HCT116 (cell line): ENCODE results near the gene ATP8A1. TPM values are rescaled to one million over a fixed set of nuclear protein-coding genes. Genes with fewer than 3 reads are reported as not detected.

ENCODE experiments used
- ATAC-seq: fragments of 200-7000 bp; cut with Tn5 transposase; 2 replicates; pipeline ENCODE4 v1.9.1; 2020; ENCODE audit warnings: mild to moderate bottlenecking, moderate library complexity
- BruUV-seq: library from RNA; stranded (reverse); fragments of 400-500 nt; replicated peaks from 2 replicates; lab custom pipeline; 2021; lab: Mats Ljungman, UMichigan
- CTCF ChIA-PET: fragments of 300-600 bp; sonication (Branson Sonifier 250); formaldehyde crosslinking; loops from one replicate; lab custom pipeline; 2021; ENCODE audit warnings: antibody characterized with exemption; lab: Charles Lee
- POLR2A ChIA-PET: fragments of 300-600, 350-600 bp; sonication (Branson Sonifier 250); formaldehyde crosslinking; loops from one replicate; lab custom pipeline; 2021; ENCODE audit warnings: antibody characterized with exemption; lab: Charles Lee
- RAD21 ChIA-PET, 2 experiments: fragments of 300-600 bp; sonication (Branson Sonifier 250); formaldehyde crosslinking; loops; one replicate each; lab custom pipeline; 2023; ENCODE audit warnings: low total read pairs in 2 of 2; ENCODE audit not compliant: uncharacterized antibody in 2 of 2, unreplicated experiment in 2 of 2, low non-redundant PET in 1 of 2; lab: Charles Lee
- DNase-seq: peaks from one replicate; pipeline ENCODE4 v3.0.0-alpha.2; 2010; ENCODE audit warnings: low read depth, low spot score
- H2AFZ ChIP-seq: fragments of 200-600 bp; shearing (Covaris generic), sonication (generic); 2 replicates; pipeline ENCODE4 v1.6.1; 2017; ENCODE audit warnings: low read depth, mixed run types, mixed read lengths, antibody characterized with exemption, low read length; ENCODE audit not compliant: poor library complexity, severe bottlenecking
- H3K27ac ChIP-seq: 2 replicates; pipeline ENCODE4 v1.5.1; 2012; ENCODE audit warnings: low read depth, low read length
- H3K27me3 ChIP-seq: fragments of 200-600 bp; sonication (generic); 2 replicates; pipeline ENCODE4 v1.6.1; 2016; ENCODE audit warnings: mixed run types, low read length, mixed read lengths; ENCODE audit not compliant: insufficient read depth
- H3K36me3 ChIP-seq, 2 experiments: fragments of 200-500 bp in 1 of 2; fragments of 200-600 bp in 1 of 2; sonication (Bioruptor generic) in 1 of 2; sonication (generic) in 1 of 2; 2 replicates each; pipeline versions ENCODE4 v1.5.1 to v1.6.1; 2014 to 2016; ENCODE audit warnings: low read length in 2 of 2, inconsistent platforms in 1 of 2, mixed read lengths in 1 of 2, mixed run types in 1 of 2; ENCODE audit not compliant: insufficient read depth in 2 of 2, control insufficient read depth in 1 of 2
- H3K4me1 ChIP-seq, 2 experiments: fragments of 200-600 bp in 1 of 2; sonication (generic) in 1 of 2; 2 replicates each; pipeline versions ENCODE4 v1.5.1 to v1.6.1; 2012 to 2017; ENCODE audit warnings: low read length in 2 of 2, inconsistent platforms in 1 of 2, mild to moderate bottlenecking in 1 of 2, mixed read lengths in 1 of 2, mixed run types in 1 of 2, moderate library complexity in 1 of 2; ENCODE audit not compliant: insufficient read depth in 2 of 2, control insufficient read depth in 1 of 2
- H3K4me2 ChIP-seq: fragments of 200-600 bp; sonication (generic); 2 replicates; pipeline ENCODE4 v1.6.1; 2017; ENCODE audit warnings: mixed run types, low read length, mixed read lengths
- H3K4me3 ChIP-seq, 2 experiments: fragments of 200-600 bp in 1 of 2; sonication (generic) in 1 of 2; replicated peaks in 1 of 2; 2 replicates each; pipeline ENCODE4 v1.5.1; 2011 to 2016; ENCODE audit warnings: low read length in 2 of 2, control low read depth in 1 of 2, low read depth in 1 of 2, mild to moderate bottlenecking in 1 of 2, mixed read lengths in 1 of 2, mixed run types in 1 of 2
- H3K79me2 ChIP-seq: fragments of 200-600 bp; sonication (generic); 2 replicates; pipeline ENCODE4 v1.6.1; 2017; ENCODE audit warnings: mild to moderate bottlenecking, mixed run types, low read length, moderate library complexity, mixed read lengths; ENCODE audit not compliant: insufficient read depth
- H3K9ac ChIP-seq: fragments of 200-600 bp; sonication (generic); 2 replicates; pipeline ENCODE4 v1.6.1; 2016; ENCODE audit warnings: low read length, mixed read lengths
- H3K9me2 ChIP-seq: fragments of 200-600 bp; sonication (generic), shearing (Covaris generic); 2 replicates; pipeline ENCODE4 v1.6.1; 2017; ENCODE audit warnings: mixed run types, mild to moderate bottlenecking, moderate library complexity; ENCODE audit not compliant: insufficient read depth
- H3K9me3 ChIP-seq, 2 experiments: fragments of 200-500 bp in 1 of 2; fragments of 200-600 bp in 1 of 2; sonication (Bioruptor generic) in 1 of 2; sonication (generic) in 1 of 2; 2 replicates each; pipeline ENCODE4 v1.6.1; 2014 to 2017; ENCODE audit warnings: low read length in 2 of 2, mixed read lengths in 2 of 2, inconsistent platforms in 1 of 2, low read depth in 1 of 2, mild to moderate bottlenecking in 1 of 2, mixed run types in 1 of 2, moderate library complexity in 1 of 2; ENCODE audit not compliant: control insufficient read depth in 1 of 2, insufficient read depth in 1 of 2
- H4K20me1 ChIP-seq: fragments of 200-600 bp; sonication (generic), shearing (Covaris generic); 2 replicates; pipeline ENCODE4 v1.6.1; 2017; ENCODE audit warnings: mixed run types, mild to moderate bottlenecking, moderate library complexity; ENCODE audit not compliant: insufficient read depth
- ATF3 ChIP-seq: IDR thresholded peaks from 2 replicates; pipeline ENCODE4 v1.6.1; 2012
- CBX3 ChIP-seq: IDR thresholded peaks from 2 replicates; pipeline ENCODE4 v1.6.1; 2012; ENCODE audit warnings: low read depth
- CEBPB ChIP-seq: IDR thresholded peaks from 2 replicates; pipeline ENCODE4 v1.6.1; 2012; ENCODE audit warnings: low read depth
- ELF1 ChIP-seq: IDR thresholded peaks from 2 replicates; pipeline ENCODE4 v1.6.1; 2012; ENCODE audit warnings: low read depth, borderline replicate concordance
- EZH2 ChIP-seq: fragments of 200-600 bp; sonication (generic); IDR thresholded peaks from 2 replicates; pipeline ENCODE4 v1.6.1; 2017; ENCODE audit warnings: antibody characterized with exemption, mixed run types
- EZH2phosphoT487 ChIP-seq: fragments of 200-600 bp; IDR thresholded peaks from 2 replicates; pipeline ENCODE4 v1.6.1; 2018; ENCODE audit warnings: antibody characterized with exemption, borderline replicate concordance
- FOSL1 ChIP-seq: IDR thresholded peaks from 2 replicates; pipeline ENCODE4 v1.6.1; 2012; ENCODE audit warnings: low read depth
- MAX ChIP-seq: IDR thresholded peaks from 2 replicates; pipeline ENCODE4 v1.6.1; 2012
- POLR2AphosphoS5 ChIP-seq: IDR thresholded peaks from 2 replicates; pipeline ENCODE4 v1.6.1; 2011; ENCODE audit warnings: mild to moderate bottlenecking, low read depth, low read length, moderate library complexity
- RAD21 ChIP-seq: IDR thresholded peaks from 2 replicates; pipeline ENCODE4 v1.6.1; 2012; ENCODE audit warnings: low read depth, mild to moderate bottlenecking
- SIN3A ChIP-seq: IDR thresholded peaks from 2 replicates; pipeline ENCODE4 v1.6.1; 2012; ENCODE audit warnings: low read depth
- SP1 ChIP-seq: IDR thresholded peaks from 2 replicates; pipeline ENCODE4 v1.6.1; 2012; ENCODE audit warnings: low read depth
- SRF ChIP-seq: IDR thresholded peaks from 2 replicates; pipeline ENCODE4 v1.6.1; 2012; ENCODE audit warnings: low read depth
- TCF7L2 ChIP-seq: IDR thresholded peaks from 2 replicates; pipeline ENCODE4 v1.7.0; 2011; ENCODE audit warnings: borderline replicate concordance, inconsistent platforms; ENCODE audit not compliant: insufficient read depth, insufficient read length; ENCODE audit errors: extremely low read depth
- YY1 ChIP-seq: IDR thresholded peaks from 2 replicates; pipeline ENCODE4 v1.6.1; 2011; ENCODE audit warnings: low read length, low read depth, moderate library complexity, mild to moderate bottlenecking; ENCODE audit not compliant: insufficient replicate concordance; ENCODE audit errors: extremely low read depth
- ZFX ChIP-seq: fragments of 450-650 bp; IDR thresholded peaks from 2 replicates; pipeline ENCODE4 v1.6.1; 2017
- intact Hi-C: fragments of 100-400 bp; cut with micrococcal nuclease; formaldehyde crosslinking; loops from 2 replicates; pipeline ENCODE4 v1.10.0; 2022
- total RNA-seq: library from RNA; stranded (reverse); gene quantifications from one replicate; pipeline ENCODE4 v1.2.1, GENCODE V29; 2021; ENCODE audit not compliant: unreplicated experiment
- TF ChIP-seq, protein P1 (sequence below): IDR thresholded peaks from 2 replicates; pipeline ENCODE4 v1.6.1; 2011; ENCODE audit warnings: mild to moderate bottlenecking, low read length, moderate library complexity; ENCODE audit not compliant: insufficient replicate concordance; ENCODE audit errors: extremely low read depth

The ATP8A1 gene
- total RNA-seq, 1 experiment from 2014 or later: 1.9 TPM

DNA sequence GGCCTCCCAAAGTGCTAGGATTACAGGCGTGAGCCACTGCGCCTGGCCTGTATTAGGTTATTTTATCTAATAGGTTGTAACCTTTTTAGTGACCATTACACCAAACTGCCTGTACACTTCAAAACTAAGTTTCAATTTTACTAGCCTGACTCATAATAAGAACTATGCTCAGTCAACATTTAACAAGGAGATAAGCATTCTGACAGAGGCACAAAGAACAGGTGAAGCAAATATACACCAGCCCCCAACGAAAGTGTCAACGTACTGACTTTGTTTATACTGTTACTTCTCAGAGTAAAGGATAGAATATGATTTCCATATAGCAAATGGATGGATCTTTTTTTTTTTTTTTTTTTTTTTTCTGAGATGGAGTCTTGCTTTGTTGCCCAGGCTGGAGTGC is 196.9 kb downstream of the ATP8A1 start:
- BruUV-seq: no TSS peak
- RAD21 ChIA-PET: no interaction called here
- Histone ChIP-seq H3K79me2 (no peaks in the 10 kb centered on the region), H3K9ac (no peak overlapping the region), H3K4me3 (no peak overlapping the region), H3K4me1 (no peaks in the 10 kb centered on the region), H2AFZ (no peak overlapping the region)
- no peak for ATAC-seq
- TF ChIP-seq ZFX (no peak), CBX3 (no peak), POLR2AphosphoS5 (no peak), MAX (no peak), CEBPB (no peak), ATF3 (no peak)
- TF ChIP-seq, protein P1, sequence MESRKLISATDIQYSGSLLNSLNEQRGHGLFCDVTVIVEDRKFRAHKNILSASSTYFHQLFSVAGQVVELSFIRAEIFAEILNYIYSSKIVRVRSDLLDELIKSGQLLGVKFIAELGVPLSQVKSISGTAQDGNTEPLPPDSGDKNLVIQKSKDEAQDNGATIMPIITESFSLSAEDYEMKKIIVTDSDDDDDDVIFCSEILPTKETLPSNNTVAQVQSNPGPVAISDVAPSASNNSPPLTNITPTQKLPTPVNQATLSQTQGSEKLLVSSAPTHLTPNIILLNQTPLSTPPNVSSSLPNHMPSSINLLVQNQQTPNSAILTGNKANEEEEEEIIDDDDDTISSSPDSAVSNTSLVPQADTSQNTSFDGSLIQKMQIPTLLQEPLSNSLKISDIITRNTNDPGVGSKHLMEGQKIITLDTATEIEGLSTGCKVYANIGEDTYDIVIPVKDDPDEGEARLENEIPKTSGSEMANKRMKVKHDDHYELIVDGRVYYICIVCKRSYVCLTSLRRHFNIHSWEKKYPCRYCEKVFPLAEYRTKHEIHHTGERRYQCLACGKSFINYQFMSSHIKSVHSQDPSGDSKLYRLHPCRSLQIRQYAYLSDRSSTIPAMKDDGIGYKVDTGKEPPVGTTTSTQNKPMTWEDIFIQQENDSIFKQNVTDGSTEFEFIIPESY: no peak
- TF ChIP-seq, all 23 proteins: peak for 0
- no peak for DNase-seq
- Histone ChIP-seq H3K36me3 (no peaks in the 10 kb centered on the region), H3K27me3 (no peaks in the 10 kb centered on the region), H4K20me1 (no peaks in the 10 kb centered on the region), H3K4me2 (no peak overlapping the region), H3K27ac (no peak overlapping the region), H3K9me3 (no peaks in the 10 kb centered on the region), H3K9me2 (no peaks in the 10 kb centered on the region)
- intact Hi-C loops: no loop called here
- POLR2A ChIA-PET: no interaction called here
- CTCF ChIA-PET: no interaction called here

DNA sequence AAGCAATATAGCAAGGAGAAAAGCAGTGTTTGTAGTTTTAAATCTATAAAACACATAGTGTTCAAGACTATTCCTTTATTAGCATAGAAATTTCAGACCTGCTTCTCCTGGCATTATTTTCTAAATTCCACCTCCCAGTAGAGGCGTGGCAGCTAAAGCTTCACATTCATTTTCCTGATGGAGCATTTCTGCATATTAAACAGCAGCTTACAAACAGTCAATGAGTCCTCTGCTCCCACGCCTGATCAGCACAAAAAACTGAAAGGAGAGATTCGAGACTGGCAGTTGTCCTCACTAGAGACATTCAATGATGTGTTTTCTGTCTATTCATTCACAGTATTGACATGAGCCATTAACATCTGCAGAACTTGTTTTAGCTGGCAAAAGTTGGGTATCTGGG is 198.2 kb downstream of the ATP8A1 start:
- intact Hi-C loops: no loop called here
- H3K9ac ChIP-seq: no peak overlapping the region
- ChIA-PET POLR2A (no interaction called here), CTCF (no interaction called here), RAD21 (no interaction called here)
- H3K4me1 ChIP-seq: no peaks in the 10 kb centered on the region
- no peaks in the 10 kb centered on the region for H4K20me1 ChIP-seq
- no peaks in the 10 kb centered on the region for H3K36me3 ChIP-seq
- H3K27ac ChIP-seq: no peak overlapping the region
- ATAC-seq (no peak), DNase-seq (no peak)
- no TSS peak for BruUV-seq
- H3K79me2 ChIP-seq: no peaks in the 10 kb centered on the region
- H2AFZ ChIP-seq: no peak overlapping the region
- no peaks in the 10 kb centered on the region for H3K9me3 ChIP-seq
- H3K9me2 ChIP-seq: no peaks in the 10 kb centered on the region
- no peak overlapping the region for H3K4me2 ChIP-seq
- no peaks in the 10 kb centered on the region for H3K27me3 ChIP-seq
- H3K4me3 ChIP-seq: no peak overlapping the region
- TF ChIP-seq SIN3A (no peak), POLR2AphosphoS5 (no peak), EZH2phosphoT487 (no peak), ELF1 (no peak), FOSL1 (no peak), SP1 (no peak), YY1 (no peak), RAD21 (no peak), TCF7L2 (no peak), SRF (no peak), CBX3 (no peak), EZH2 (no peak)
- TF ChIP-seq, protein P1: no peak
